Endodermal cell (in vitro differentiated cells): ENCODE measurements around the gene DACT3. TPM values are rescaled to one million over a fixed set of nuclear protein-coding genes. Genes with fewer than 3 reads are reported as not detected.

Source experiments
- DNase-seq: peaks from one replicate; pipeline ENCODE4 v3.0.0-alpha.2; 2017
- H3K27ac ChIP-seq: 2 replicates; pipeline ENCODE4 v1.5.1; 2013; ENCODE audit warnings: mild to moderate bottlenecking, low read depth, low read length, moderate library complexity
- H3K27me3 ChIP-seq: 2 replicates; pipeline ENCODE4 v1.6.1; 2013; ENCODE audit warnings: mild to moderate bottlenecking, low read length, moderate library complexity; ENCODE audit not compliant: insufficient read depth, control insufficient read depth, poor library complexity, severe bottlenecking
- H3K36me3 ChIP-seq: 2 replicates; pipeline ENCODE4 v1.7.0; 2013; ENCODE audit warnings: mild to moderate bottlenecking, low read length, moderate library complexity; ENCODE audit not compliant: control insufficient read depth, insufficient read depth
- H3K4me1 ChIP-seq: one replicate; pipeline ENCODE4 v1.7.0; 2013; ENCODE audit warnings: low read length; ENCODE audit not compliant: control insufficient read depth, insufficient read depth
- H3K4me3 ChIP-seq: 2 replicates; pipeline ENCODE4 v1.5.1; 2013; ENCODE audit warnings: mild to moderate bottlenecking, low read length, moderate library complexity
- H3K9ac ChIP-seq: 2 replicates; pipeline ENCODE4 v1.6.1; 2013; ENCODE audit warnings: mild to moderate bottlenecking, low read length, moderate library complexity; ENCODE audit not compliant: poor library complexity, severe bottlenecking; ENCODE audit errors: extremely low read depth
- H3K9me3 ChIP-seq: 2 replicates; pipeline ENCODE4 v1.6.1; 2013; ENCODE audit warnings: mild to moderate bottlenecking, low read length, moderate library complexity; ENCODE audit not compliant: control insufficient read depth
- H3K27ac Mint-ChIP-seq: 2 replicates; pipeline ENCODE4 v1.8.0; 2020; ENCODE audit warnings: mixed read lengths
- H3K27me3 Mint-ChIP-seq: 2 replicates; pipeline ENCODE4 v1.8.0; 2021; ENCODE audit warnings: mild to moderate bottlenecking, mixed read lengths; ENCODE audit not compliant: insufficient read depth
- H3K36me3 Mint-ChIP-seq: 2 replicates; pipeline ENCODE4 v1.8.0; 2020; ENCODE audit warnings: low read depth, mixed read lengths
- H3K4me1 Mint-ChIP-seq: 2 replicates; pipeline ENCODE4 v1.8.0; 2020; ENCODE audit warnings: mixed read lengths
- H3K4me3 Mint-ChIP-seq: 2 replicates; pipeline ENCODE4 v1.8.0; 2020; ENCODE audit warnings: mild to moderate bottlenecking, moderate library complexity, mixed read lengths
- H3K9me3 Mint-ChIP-seq: 2 replicates; pipeline ENCODE4 v1.8.0; 2020; ENCODE audit warnings: mild to moderate bottlenecking, mixed read lengths
- WGBS, 2 experiments: methylation state at CpG; one replicate each; pipeline versions ENCODE4 v1.1.5 to v1.1.7; 2013; ENCODE audit warnings: missing lambda C conversion rate in 2 of 2, mixed read lengths in 1 of 2; ENCODE audit not compliant: insufficient coverage in 1 of 2, insufficient read length in 1 of 2; 5-methylcytosine and 5-hydroxymethylcytosine counted together
- total RNA-seq, 2 donors: library from RNA; stranded (reverse); fragmentation: NEBNext Ultra II Directional in 1 of 2; extraction: Animal tissue kit (Norgen Biotek cat#: 25700) in 1 of 2; gene quantifications; 2 replicates in 1 of 2; 3 replicates in 1 of 2; pipeline ENCODE4 v1.2.1, GENCODE V29; 2021
- TF ChIP-seq, protein P1 (sequence below): fragments of 200-600 bp; sonication (generic); conservative IDR thresholded peaks from 2 replicates; pipeline ENCODE4 v1.5.0; 2021; ENCODE audit warnings: antibody characterized with exemption, mild to moderate bottlenecking

The DACT3 gene
- total RNA-seq, 2 donors from 2014 or later = 0.15 to 0.70 TPM

GRCh38 chr19:46700704-46701103, 39.7 kb upstream of the DACT3 start:
- Histone ChIP-seq H3K4me1 (no peaks in the 10 kb centered on the region), H3K36me3 (peaks cover 73% of the 10 kb centered on the region), H3K27me3 (no peaks in the 10 kb centered on the region), H3K27ac (no peak overlapping the region), H3K9ac (no peak overlapping the region), H3K4me3 (no peak overlapping the region), H3K9me3 (no peaks in the 10 kb centered on the region)
- H3K27ac Mint-ChIP-seq = no peak overlapping the region
- no peaks in the 10 kb centered on the region for H3K9me3 Mint-ChIP-seq
- DNase-seq = no peak
- H3K27me3 Mint-ChIP-seq = no peaks in the 10 kb centered on the region
- H3K36me3 Mint-ChIP-seq = peaks cover 76% of the 10 kb centered on the region
- TF ChIP-seq, protein P1, sequence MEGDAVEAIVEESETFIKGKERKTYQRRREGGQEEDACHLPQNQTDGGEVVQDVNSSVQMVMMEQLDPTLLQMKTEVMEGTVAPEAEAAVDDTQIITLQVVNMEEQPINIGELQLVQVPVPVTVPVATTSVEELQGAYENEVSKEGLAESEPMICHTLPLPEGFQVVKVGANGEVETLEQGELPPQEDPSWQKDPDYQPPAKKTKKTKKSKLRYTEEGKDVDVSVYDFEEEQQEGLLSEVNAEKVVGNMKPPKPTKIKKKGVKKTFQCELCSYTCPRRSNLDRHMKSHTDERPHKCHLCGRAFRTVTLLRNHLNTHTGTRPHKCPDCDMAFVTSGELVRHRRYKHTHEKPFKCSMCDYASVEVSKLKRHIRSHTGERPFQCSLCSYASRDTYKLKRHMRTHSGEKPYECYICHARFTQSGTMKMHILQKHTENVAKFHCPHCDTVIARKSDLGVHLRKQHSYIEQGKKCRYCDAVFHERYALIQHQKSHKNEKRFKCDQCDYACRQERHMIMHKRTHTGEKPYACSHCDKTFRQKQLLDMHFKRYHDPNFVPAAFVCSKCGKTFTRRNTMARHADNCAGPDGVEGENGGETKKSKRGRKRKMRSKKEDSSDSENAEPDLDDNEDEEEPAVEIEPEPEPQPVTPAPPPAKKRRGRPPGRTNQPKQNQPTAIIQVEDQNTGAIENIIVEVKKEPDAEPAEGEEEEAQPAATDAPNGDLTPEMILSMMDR = no peak
- H3K4me3 Mint-ChIP-seq = no peak overlapping the region
- 96 to 100% methylated on average over 5 to 13 of the region's 13 CpGs for WGBS, 2 experiments
- H3K4me1 Mint-ChIP-seq = peaks cover 10% of the 10 kb centered on the region

GRCh38 chr19:46698395-46699321, 37.7 kb upstream of the DACT3 start:
- no peak for DNase-seq
- TF ChIP-seq, protein P1 = no peak
- H3K27ac ChIP-seq = no peak overlapping the region
- H3K9ac ChIP-seq = no peak overlapping the region
- H3K27me3 ChIP-seq = no peaks in the 10 kb centered on the region
- H3K4me1 ChIP-seq = no peaks in the 10 kb centered on the region
- 93 to 94% methylated on average over 9 to 11 of the region's 11 CpGs for WGBS, 2 experiments
- H3K9me3 ChIP-seq = no peaks in the 10 kb centered on the region
- Mint-ChIP-seq H3K4me3 (no peak overlapping the region), H3K36me3 (peaks cover 76% of the 10 kb centered on the region), H3K4me1 (peaks cover 10% of the 10 kb centered on the region), H3K27ac (peak overlapping the region; percentile 61), H3K27me3 (no peaks in the 10 kb centered on the region), H3K9me3 (no peaks in the 10 kb centered on the region)
- H3K4me3 ChIP-seq = no peak overlapping the region
- peaks cover 84% of the 10 kb centered on the region for H3K36me3 ChIP-seq

- H3K9ac ChIP-seq = no peak overlapping the region
- Mint-ChIP-seq H3K4me1 (peaks cover 10% of the 10 kb centered on the region), H3K9me3 (no peaks in the 10 kb centered on the region), H3K36me3 (peaks cover 80% of the 10 kb centered on the region), H3K27ac (peak overlapping the region; percentile 88), H3K27me3 (no peaks in the 10 kb centered on the region), H3K4me3 (peak overlapping the region; percentile 19)
- TF ChIP-seq, protein P1 = no peak
- H3K4me1 ChIP-seq = no peaks in the 10 kb centered on the region
- no peaks in the 10 kb centered on the region for H3K27me3 ChIP-seq
- no peaks in the 10 kb centered on the region for H3K9me3 ChIP-seq
- 21 to 25% methylated on average over 12 to 37 of the region's 39 CpGs for WGBS, 2 experiments
- DNase-seq = peak; percentile 99
- H3K36me3 ChIP-seq = peaks cover 85% of the 10 kb centered on the region
- no peak overlapping the region for H3K4me3 ChIP-seq
- no peak overlapping the region for H3K27ac ChIP-seq
These were observed 36.4 kb upstream of the DACT3 start for GRCh38 chr19:46697204-46697960.
